Umbilical cord (tissue), 2 donors: ENCODE data around the gene CCDC70. TPM values are rescaled to one million over a fixed set of nuclear protein-coding genes. Genes with fewer than 3 reads are reported as not detected.
"Not testable (repeated sequence)": the region's sequence is repeated elsewhere in the genome, so short reads cannot be mapped to it uniquely, and the experiment has no call there.

ENCODE experiments used
- DNase-seq: peaks from one replicate; pipeline ENCODE4 v3.0.0-alpha.2; 2015; ENCODE audit warnings: low spot score
- total RNA-seq: library from RNA; depleted of rRNA; stranded (reverse); fragments of >200 nt; gene quantifications from one replicate; pipeline ENCODE4 v1.2.3, GENCODE V29; 2014; ENCODE audit warnings: low replicate concordance; ENCODE audit not compliant: insufficient read depth

The CCDC70 gene
- 2.2 TPM for total RNA-seq

DNA sequence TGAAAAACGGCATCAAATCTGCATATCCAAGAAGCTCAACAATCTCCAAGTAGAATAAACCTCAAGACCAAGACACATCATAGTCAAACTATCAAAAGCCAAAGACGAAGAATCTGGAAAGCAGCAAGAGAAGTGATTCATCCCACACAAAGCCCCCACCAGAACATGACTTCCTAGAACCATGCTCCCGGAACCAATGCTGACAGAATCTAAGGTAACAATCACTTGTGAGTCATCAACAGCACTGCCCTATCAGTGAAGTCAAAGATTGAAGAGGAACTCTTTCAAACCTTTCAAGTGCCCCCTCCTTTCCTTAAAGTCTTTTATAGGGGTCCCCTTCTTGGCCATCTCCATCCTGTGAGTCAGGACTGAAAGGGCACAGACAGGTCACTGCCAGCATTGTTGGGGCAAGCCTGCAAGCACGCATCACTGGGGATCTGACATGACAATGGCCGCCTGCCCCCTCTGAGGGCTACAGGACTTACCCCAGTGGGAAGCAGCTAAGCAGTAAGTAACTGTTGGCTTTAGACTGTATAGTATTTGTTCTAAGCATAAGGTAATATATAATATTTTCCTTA is at the start of gene CCDC70:
TSS of gene CCDC70 (plus strand) at position 247 of the 578 bp plus-strand sequence. CDS start 3,443 bp downstream, outside the sequence.
- no peak for DNase-seq

GRCh38 chr13:51814071-51814470 is 47.7 kb upstream of the CCDC70 start:
- DNase-seq = no peak

DNA sequence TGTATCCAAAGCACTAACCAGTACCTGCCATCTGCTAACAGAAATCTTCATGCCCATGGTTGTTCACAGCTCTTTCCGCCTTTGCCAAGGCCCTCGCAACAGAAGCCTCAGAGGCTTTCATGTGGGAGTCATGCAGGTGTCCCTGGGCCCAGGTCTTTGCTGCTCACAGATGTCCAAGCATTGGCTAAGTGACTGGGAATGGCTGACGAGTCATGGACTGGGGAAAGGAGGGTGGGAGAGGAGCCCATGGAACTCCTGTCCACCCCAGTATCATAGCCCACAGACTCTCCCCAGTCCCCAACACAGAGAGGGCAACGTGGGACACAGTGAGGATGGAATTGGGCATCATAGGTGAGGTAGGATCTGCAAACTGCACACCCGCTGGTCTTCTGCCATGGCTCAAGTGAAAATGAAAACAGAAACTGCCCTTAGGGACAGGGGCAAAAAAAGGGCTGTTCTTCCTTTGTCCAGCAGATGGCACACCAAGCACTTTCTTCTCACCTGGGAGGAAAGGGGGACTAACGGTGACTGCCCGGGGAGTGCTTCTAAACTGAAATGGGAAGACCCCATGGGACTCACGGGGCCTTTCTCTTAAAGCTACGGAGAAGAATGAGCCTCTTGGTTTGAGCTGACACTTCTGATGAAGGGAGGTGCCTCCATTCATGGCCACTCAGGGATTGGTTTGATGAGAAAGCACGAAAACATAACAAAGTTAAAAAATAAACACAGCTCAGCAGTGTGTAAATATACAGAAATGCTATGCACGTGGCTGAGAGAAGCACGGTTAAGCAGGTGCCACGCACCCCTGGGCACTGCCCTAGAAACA is 46.7 kb upstream of the CCDC70 start:
- peak; percentile 63 for DNase-seq

GRCh38 chr13:51815848-51816247 is 45.9 kb upstream of the CCDC70 start:
- DNase-seq = no peak

DNA sequence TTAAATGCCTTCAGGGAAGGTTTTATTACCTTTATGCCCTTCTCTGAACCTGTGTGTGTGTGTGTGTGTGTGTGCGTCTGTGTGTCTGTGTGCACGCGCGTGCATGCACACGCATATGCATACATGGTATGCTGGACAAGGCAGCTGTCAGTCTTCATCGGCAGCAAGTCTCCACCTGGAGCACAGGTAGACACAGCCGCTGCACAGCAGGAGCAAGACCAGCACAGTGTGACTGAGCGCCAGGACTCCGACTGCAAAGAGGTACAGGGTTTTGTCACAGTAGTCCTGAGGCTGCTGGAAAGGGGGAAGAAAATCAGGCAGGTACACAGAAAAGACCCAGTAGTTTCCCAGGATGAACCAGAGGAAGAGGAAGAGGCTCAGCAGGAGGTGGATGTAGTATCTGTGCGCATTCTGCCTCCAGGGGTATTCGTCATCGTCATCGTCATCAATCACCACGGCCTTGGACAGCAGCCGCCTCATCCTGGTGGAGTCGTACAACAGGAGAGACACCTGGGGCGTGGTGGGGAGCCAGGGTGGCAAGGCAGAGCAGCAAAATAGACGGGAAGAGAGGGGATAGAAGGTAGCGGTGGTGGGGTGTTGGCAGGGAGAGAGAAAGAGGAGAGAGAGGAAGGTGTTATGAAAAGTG is 45.0 kb upstream of the CCDC70 start:
- no peak for DNase-seq

DNA sequence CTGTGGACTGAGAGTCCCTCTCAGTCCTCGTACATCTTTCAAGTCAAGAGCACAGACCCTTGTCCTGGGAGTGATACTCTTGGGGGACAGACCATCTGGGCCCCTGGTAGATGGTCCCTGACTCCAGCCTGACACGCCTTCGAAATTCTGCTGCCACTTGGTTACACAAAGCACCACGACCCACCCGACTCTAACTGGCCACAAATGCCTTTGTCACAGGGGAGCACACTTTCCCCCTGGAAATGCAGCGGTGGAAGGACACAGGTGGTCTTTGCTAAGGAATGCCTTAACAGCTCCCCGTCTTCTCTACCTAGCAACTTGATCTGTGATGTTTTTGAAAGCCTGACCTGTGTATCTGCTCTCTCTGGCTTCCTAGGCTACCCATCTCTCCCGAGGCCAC is 44.1 kb upstream of the CCDC70 start:
- DNase-seq = no peak

DNA sequence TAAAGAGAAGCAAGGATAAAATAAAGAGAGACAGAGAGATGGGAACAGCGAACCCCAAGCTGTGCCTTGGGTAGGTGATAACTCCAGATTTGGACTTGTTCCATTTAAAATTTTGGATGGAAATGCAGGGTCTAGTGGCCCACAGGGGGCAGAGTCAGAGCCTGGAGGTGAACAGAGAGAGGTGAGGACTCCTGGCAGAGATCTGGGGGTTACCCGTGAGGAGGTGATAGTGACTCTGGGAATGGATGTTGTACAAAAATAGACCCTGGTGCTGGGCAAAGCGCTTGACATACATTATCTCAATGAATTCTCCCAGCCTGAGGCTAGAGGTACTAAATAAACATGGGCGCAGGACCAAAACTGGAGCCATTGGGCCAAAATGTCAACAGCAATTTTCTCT is 43.5 kb upstream of the CCDC70 start:
- no peak for DNase-seq

- no peak for DNase-seq
These were observed 42.8 kb upstream of the CCDC70 start for GRCh38 chr13:51818781-51819511.

DNA sequence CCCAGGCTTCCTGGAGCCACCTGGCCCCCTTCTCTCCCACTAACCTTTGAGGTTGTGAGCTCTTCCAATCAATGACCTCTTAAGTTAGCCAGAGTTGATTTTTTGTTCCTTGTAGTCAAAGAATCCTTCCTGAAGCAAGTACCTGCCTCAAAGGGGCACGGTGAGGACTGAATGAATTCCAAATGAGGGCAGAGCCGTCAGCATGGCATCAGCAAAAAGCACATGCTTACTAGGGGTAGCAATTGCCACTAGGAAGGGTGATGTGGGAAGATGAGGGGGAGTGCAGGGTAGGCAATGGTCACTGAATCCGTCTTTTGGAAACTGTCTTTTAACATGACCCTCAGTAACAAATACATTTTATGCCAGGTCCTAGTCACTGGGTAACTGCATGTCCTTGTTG is 42.2 kb upstream of the CCDC70 start:
- no peak for DNase-seq

- no peak for DNase-seq
These were observed 41.7 kb upstream of the CCDC70 start for GRCh38 chr13:51820016-51820597.

- DNase-seq = no peak
These were observed 40.2 kb upstream of the CCDC70 start for GRCh38 chr13:51821606-51822005.

DNA sequence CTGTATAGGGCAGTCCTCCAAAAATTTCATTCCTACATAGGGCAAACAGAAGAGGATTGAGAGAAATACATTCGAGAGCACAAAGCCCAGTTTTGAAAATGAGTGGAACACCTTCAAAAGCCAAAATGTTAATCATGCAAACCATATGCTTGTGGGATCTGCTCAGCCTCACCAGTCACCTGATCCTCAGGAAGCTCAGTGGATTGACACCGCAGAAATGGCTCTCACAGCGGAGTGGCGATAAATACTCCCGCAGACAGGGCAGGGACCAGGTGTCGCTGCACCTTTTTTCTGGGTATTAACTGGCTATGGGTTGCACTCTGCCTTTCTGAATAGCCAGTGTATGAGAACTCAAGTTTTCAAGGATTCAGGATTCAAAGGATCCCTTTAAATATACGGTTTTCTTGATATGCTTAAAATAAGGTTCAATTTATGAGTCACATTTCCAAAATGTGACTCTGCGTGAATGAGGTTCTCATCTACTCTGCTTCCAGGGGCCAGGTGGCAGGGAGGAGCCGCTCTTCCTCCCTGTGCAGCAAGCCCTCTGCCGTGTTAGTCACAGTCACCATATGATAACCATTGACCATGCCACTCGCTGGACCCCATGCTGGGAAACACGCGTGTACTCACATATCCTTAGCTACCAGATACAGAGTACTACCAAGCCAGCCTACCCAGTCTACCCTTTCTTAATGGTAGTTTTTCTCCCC is 39.5 kb upstream of the CCDC70 start:
- no peak for DNase-seq

DNA sequence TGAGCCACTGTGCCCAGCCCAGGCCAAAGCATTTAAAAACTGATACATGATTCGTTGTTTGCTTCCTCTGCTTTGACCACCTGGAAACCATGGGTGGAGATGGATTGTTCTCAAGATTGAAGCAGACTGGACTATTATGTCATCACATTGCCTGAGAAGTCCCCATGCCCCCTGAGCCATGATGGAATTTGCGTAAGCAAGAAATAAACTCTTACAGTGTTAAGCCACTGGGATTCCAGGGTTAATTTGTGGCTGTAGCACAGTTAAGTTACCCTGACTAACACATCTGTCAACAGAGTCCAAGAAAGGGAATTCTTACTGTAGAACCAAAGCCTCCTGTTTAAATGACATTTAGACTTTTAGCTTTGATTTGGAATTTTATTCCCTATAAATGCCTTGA is 38.4 kb upstream of the CCDC70 start:
- no peak for DNase-seq

DNA sequence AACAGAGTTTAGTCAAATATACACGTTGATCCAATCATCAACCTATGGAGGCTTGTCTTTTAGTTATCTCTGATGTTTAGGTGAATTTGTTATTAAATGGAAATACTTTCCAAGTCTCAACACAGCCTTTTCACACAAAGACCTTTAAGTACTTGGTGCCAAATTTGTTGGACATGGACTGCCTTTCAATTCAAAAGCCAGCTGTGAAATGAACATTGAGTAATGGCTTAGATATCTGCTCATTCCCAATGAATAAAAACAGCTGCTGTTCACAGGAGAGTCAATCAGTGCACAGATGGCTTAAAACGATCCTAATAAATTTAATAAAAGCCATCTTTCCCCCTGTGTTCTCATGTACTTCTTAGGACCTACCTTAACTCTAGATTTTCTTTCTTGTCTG is 37.9 kb upstream of the CCDC70 start:
- DNase-seq = no peak

DNA sequence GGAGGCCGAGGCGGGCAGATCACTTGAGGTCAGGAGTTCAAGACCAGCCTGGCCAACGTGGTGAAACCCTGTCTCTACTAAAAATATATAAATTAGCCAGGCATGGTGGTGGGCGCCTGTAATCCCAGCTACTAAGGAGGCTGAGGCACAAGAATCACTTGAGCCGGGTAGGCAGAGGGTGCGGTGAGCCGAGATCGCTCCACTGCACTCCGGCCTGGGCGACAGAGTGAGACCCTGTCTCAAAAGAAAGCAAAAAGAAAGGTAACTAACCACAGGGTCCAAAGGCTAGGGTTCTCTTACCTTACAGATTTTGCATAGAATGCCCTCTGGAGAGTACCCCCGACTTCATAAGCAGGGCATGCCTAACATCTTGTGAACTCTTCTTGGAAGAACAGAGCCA is 37.1 kb upstream of the CCDC70 start:
- DNase-seq = not testable (repeated sequence)

DNA sequence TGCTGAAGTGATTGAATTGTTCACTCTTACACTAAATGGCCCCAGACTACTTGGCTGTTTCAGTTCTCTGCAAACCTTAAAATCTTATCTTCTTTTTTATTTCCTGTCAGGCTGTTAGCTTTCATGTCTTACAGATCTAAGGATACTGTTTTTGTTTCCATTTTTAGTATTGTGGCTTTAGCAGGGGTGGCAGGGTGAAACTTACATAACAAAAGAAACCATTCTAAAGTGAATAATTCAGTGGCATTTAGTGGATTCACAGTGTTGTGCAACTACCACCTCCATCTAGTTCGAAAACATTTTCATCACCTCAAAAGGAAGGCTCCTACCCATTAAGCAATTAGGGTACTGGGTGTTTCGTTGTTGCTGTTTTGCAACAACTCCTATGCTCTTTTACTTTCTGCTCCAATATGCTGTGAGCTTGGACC is 36.6 kb upstream of the CCDC70 start:
- peak; percentile 24 for DNase-seq

- no peak for DNase-seq
These were observed 36.0 kb upstream of the CCDC70 start for GRCh38 chr13:51825681-51826254.

DNA sequence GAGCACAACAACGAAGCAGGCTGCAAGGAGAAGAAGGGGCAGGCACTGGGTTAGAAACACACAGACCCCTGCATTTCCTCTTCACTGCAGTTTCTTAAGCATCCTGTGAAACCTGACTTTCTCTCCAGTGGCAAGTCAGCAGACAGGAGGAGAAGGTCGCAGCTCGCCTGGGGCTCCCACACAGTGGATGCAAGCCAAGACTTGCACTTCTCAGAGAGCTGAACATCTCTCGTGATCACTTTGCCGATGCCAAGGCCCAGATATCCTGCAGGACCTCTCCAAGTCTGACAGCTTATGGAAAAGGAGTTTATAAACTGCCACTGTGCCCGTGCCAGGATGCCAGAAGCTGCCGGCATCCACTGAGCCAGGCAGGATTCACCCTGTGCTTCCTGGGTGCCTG is 35.2 kb upstream of the CCDC70 start:
- peak; percentile 58 for DNase-seq

DNA sequence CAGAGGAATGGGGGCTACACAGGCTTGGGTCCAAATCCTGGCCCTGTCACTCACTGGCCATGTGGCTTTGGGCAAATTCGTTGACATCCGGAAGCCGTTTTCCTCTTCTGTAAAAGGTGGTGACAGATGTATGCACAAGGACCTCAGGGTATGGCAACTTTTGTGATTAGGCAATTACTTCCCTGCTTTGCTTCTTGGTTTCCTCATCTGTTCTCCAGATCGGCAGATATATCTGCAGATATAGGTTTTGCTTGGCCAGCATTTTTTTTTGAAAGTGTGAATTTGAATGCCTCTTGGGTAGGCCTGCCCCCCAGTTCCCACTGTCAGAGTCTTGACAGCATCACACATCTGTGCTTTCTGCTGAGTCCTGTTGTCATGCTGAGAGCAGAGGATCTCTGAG is 34.5 kb upstream of the CCDC70 start:
- no peak for DNase-seq

- no peak for DNase-seq
These were observed 32.8 kb upstream of the CCDC70 start for GRCh38 chr13:51828730-51829567.
